Activated T-helper 2 cell treated with anti-CD3 and anti-CD28 coated beads, Interferon-gamma antibody, Interleukin-2, Interleukin-4, amounts not matched to agents 10 μg/mL and 5 μg/mL and 100 μg/mL, durations not matched to agents 14 hours and 24 hours and 36 hours (primary cell): Measurements from ENCODE around the gene ALDH2. TPM values are rescaled to one million over a fixed set of nuclear protein-coding genes. Genes with fewer than 3 reads are reported as not detected.
"Not testable (repeated sequence)": the region's sequence is repeated elsewhere in the genome, so short reads cannot be mapped to it uniquely, and the experiment has no call there.

Experiments used
- DNase-seq: peaks from one replicate; pipeline ENCODE4 v3.0.0; 2021; ENCODE audit warnings: low spot score
- H3K27ac Mint-ChIP-seq: one replicate; pipeline ENCODE4 v1.8.0; 2021; ENCODE audit warnings: mixed read lengths
- H3K27me3 Mint-ChIP-seq: one replicate; pipeline ENCODE4 v1.8.0; 2021; ENCODE audit warnings: low read depth, mixed read lengths
- H3K36me3 Mint-ChIP-seq: one replicate; pipeline ENCODE4 v1.8.0; 2021; ENCODE audit warnings: low read depth, mixed read lengths
- H3K4me1 Mint-ChIP-seq: one replicate; pipeline ENCODE4 v1.8.0; 2021; ENCODE audit warnings: low read depth, mixed read lengths
- H3K4me3 Mint-ChIP-seq: one replicate; pipeline ENCODE4 v1.8.0; 2021; ENCODE audit warnings: low read depth, mild to moderate bottlenecking, moderate library complexity, mixed read lengths
- H3K9me3 Mint-ChIP-seq: one replicate; pipeline ENCODE4 v1.8.0; 2021; ENCODE audit warnings: mixed read lengths
- intact Hi-C: fragments of 100-400 bp; cut with micrococcal nuclease; formaldehyde crosslinking; loops from one replicate; pipeline ENCODE4 v1.15.1; 2023
- total RNA-seq: library from RNA; stranded (reverse); gene quantifications from 2 replicates; pipeline ENCODE4 v1.2.3, GENCODE V29; 2022

The ALDH2 gene
- total RNA-seq, 1 donor from 2014 or later = 0.34 TPM

DNA sequence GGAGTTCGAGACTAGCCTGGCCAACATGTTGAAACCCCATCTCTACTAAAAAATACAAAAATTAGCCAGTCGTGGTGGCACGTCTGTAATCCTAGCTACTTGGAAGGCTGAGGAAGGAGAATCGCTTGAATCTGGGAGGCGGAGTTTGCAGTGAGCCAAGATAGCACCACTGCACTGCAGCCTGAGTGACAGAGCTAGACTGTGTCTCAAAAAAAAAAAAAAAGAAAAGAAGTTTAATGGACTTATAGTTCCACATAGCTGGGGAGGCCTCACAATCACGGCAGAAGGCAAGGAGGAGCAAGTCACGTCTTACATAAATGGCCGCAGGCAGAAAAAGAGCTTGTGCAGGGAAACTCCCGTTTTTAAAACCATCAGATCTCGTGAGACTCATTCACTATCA, 3.2 kb upstream of the ALDH2 start:
- Mint-ChIP-seq H3K4me1 (peaks cover 20% of the 10 kb centered on the region), H3K27me3 (peaks cover 24% of the 10 kb centered on the region)
- intact Hi-C loops, DNase-seq, H3K27ac Mint-ChIP-seq, H3K36me3 Mint-ChIP-seq, H3K4me3 Mint-ChIP-seq, H3K9me3 Mint-ChIP-seq: not testable (repeated sequence)

DNA sequence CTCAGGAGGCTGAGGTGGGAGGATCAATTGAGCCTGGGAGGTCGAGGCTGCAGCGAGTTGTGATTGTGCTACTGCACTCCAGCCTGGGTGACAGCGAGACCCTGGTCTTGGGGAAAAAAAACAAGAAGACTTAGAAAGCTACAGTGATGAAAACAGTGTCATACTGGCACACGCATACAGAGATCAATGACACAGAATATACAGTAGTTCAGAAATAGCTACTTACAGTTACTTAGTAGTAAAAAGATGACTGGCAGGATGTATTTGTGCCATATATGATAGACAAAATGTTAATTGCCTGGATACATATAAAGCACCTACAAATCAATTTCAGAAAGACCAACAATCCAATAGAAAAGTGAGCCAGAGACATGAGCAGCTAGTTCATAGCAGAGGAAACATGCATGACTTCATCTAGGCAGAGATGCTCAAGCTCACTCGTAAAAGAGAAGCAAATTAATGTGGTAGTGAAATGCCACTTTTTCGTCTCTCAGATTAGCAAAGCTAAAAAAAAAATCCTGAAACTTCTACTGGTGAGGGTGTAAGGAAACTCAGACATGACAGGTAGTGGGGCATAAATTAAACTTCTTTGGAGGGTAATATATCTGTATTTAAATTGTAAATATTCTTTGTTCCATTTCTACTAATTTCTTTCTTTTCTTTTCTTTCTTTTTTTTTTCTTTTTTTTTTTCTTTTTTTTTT, 2.5 kb upstream of the ALDH2 start:
- H3K4me3 Mint-ChIP-seq = peak overlapping the region; percentile 24
- H3K27ac Mint-ChIP-seq = no peak overlapping the region
- H3K4me1 Mint-ChIP-seq = peaks cover 17% of the 10 kb centered on the region
- H3K36me3 Mint-ChIP-seq = peaks cover 3% of the 10 kb centered on the region
- intact Hi-C loops = no loop called here
- no peak for DNase-seq
- no peaks in the 10 kb centered on the region for H3K9me3 Mint-ChIP-seq
- H3K27me3 Mint-ChIP-seq = peaks cover 24% of the 10 kb centered on the region

DNA sequence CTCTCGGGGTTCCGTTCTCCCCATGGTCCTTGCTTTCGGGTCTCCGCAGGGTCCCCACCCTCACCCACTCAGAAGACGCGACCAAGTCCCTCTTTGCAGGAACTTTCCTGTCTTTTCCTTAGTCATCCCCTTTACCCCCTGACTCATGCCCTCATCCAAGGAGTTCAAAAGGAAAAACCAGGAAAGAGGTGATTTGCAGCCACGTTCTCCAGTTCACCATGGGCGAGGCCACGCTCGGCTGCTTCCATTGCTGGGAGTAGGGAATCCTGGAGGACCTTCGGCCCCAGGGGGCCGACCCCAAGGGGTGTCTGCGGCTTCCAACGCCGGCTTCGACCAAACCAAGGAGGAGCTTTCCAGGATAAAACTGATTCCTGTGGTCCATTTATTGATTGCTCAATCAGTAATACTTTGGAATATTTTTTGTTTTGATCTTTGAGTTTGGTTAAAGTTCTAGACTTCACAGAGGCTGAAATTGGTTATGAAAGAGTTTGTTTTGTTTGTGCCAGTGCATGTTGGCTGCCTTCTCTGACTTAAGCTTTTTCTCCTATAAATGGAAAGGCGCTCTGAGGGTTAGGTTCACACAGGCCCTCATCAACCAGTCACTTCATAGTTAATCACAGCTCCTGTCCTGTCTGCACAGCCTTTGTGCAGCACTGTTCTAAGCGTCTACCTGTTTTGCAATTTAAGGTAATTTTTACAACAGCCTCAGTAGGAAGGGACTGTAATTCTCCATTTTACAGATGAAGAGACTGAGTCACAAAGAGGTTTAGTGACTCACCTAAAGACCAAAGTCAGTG, 827 bp downstream of the ALDH2 start:
- Mint-ChIP-seq H3K27ac (no peak overlapping the region), H3K4me3 (peak overlapping the region; percentile 78)

GRCh38 chr12:111768159-111768895, 1.6 kb downstream of the ALDH2 start:
- Mint-ChIP-seq H3K27ac (no peak overlapping the region), H3K27me3 (peaks cover 25% of the 10 kb centered on the region), H3K4me3 (no peak overlapping the region), H3K4me1 (peaks cover 14% of the 10 kb centered on the region), H3K36me3 (peaks cover 3% of the 10 kb centered on the region), H3K9me3 (no peaks in the 10 kb centered on the region)
- DNase-seq = no peak
- intact Hi-C loops = no loop called here

More for the DNA sequence above, 827 bp downstream of the ALDH2 start:
- peaks cover 14% of the 10 kb centered on the region for H3K4me1 Mint-ChIP-seq
- H3K36me3 Mint-ChIP-seq = peaks cover 3% of the 10 kb centered on the region
- no peak for DNase-seq
- intact Hi-C loops = no loop called here
- H3K27me3 Mint-ChIP-seq = peaks cover 25% of the 10 kb centered on the region
- no peaks in the 10 kb centered on the region for H3K9me3 Mint-ChIP-seq

DNA sequence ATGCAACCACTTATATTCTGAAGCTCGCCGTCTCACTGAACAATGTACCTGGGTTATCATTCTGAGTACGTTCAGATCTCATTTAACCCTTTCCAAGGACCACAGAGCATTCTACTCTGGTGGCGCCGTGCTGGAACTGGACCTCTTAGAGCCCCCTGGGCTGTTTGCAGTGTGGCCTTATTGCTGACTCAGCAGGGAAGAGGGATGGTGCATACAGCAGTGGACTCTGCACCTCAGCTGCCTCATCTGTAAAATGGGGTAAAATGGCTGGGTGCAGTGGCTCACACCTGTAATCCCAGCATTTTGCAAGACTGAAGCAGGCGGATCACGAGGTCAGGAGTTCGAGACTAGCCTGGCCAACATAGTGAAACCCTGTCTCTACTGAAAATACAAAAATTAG, 2.9 kb downstream of the ALDH2 start:
- no peak overlapping the region for H3K4me3 Mint-ChIP-seq
- intact Hi-C loops = no loop called here

DNA sequence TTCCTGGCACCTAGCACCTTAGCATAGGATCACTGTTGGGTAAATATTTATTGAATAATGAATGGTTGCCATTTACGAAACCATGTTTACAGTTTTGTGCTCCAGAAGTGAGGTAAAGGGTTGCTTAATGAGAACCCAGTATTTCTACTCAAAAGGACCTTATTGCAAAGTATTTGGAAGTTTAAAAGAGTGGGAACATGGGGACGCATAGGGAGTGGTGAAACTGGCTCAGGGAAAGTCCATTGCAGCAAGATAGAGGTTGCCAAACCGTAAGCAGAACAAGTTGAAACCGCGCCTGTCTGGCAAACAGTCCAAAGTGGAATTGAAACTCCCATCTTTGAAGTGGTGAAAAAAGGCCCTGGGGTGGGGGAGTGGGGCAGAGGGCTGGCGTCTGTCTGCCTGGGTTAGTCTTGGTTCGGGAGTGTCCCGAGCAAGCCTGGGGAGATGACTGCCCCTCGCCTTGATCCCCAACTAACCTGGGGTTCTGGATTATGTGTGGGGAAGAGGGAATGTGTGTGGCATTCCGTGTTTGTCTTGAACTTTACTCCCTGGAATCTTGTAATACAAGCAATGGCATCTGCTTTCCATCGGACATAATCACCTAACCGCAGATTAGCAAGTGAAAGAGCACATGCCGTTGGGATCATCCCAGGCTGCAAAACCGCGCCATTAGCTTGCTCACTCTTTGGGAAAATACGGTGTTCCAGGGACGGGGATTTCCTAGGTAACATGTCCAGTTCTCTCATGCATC, 7.2 kb downstream of the ALDH2 start:
- Mint-ChIP-seq H3K36me3 (no peaks in the 10 kb centered on the region), H3K27ac (no peak overlapping the region), H3K4me1 (peaks cover 5% of the 10 kb centered on the region), H3K4me3 (no peak overlapping the region), H3K9me3 (no peaks in the 10 kb centered on the region), H3K27me3 (peaks cover 8% of the 10 kb centered on the region)
- intact Hi-C loops = no loop called here
- DNase-seq = no peak

More for the DNA sequence above, 2.9 kb downstream of the ALDH2 start:
- H3K4me1 Mint-ChIP-seq = peaks cover 12% of the 10 kb centered on the region
- H3K36me3 Mint-ChIP-seq = peaks cover 3% of the 10 kb centered on the region
- H3K27ac Mint-ChIP-seq = no peak overlapping the region
- no peak for DNase-seq
- H3K9me3 Mint-ChIP-seq = no peaks in the 10 kb centered on the region
- H3K27me3 Mint-ChIP-seq = peaks cover 22% of the 10 kb centered on the region

DNA sequence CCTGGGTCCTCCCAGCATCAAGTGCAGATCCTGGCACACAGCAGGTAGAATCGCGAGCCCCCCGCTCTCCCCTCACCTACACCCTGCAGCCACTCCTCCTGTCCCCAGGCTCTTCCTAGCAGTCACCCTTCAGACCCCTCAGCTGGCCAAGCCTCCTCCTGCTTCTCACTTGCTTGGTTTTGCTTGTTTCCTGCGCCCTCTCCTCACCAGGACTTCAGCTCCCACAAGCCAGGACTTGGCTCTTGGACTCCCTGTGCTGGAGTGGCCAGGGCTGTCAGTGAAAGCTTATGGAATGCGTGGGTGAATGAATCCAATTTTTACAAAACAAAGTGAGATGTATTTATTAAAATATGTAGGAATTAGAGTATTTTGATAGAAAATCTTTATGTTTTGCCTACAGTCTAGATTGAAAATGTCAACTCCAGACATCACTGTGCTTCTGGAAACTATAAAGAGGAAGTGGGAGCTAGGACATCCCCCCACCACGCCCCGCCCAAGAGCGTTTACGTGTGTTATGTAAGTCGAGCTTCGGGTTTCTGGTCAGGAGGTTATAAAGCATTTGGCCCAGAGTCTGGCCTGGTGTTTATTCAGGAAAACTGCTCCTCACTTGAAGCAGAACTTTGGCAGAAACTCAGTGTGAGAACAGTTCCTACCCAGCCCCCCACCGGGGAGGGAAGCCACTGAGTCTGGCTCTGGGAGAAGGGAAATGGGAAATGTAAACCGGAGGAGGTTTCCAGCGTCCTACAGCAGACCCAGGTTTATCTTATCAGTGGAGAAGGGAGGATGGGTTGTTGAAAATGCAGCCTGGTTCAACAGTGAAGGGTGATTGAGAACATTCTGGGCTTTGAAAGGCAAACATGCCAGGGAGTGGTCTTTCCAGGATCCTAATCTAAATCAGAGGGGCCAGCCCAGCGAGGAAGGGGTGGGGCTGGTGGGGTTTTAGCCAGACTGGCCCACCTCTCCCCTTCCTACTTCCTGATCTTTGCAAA, 8.8 kb downstream of the ALDH2 start:
- no peak overlapping the region for H3K4me3 Mint-ChIP-seq
- no peak for DNase-seq
- H3K27me3 Mint-ChIP-seq = peaks cover 4% of the 10 kb centered on the region
- H3K36me3 Mint-ChIP-seq = no peaks in the 10 kb centered on the region
- no peaks in the 10 kb centered on the region for H3K9me3 Mint-ChIP-seq
- H3K27ac Mint-ChIP-seq = no peak overlapping the region
- intact Hi-C loops = no loop called here
- peaks cover 5% of the 10 kb centered on the region for H3K4me1 Mint-ChIP-seq

DNA sequence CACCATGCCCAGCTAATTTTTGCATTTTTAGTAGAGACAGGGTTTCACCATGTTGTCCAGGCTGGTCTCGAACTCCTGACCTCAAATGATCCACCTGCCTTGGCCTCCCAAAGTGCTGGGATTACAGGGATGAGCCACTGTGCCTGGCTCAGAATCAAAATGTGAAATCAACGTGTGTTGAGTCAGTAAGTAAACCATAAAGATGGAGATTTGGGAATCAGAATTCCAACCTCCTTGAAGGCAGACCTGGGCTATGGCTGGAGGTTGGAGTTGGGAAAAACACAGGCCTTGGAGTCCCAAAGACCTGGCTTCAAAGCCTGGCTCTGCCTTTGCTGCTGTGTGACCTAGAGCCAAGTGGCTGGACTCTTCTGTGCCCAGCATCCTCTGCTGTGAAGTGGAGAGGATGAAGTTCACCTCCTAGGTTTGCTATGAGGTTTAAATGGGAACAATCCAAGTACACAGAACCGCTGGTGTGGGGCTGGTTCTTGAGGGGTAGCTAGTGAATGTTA, 10.2 kb downstream of the ALDH2 start:
- H3K36me3 Mint-ChIP-seq = no peaks in the 10 kb centered on the region
- peaks cover 5% of the 10 kb centered on the region for H3K4me1 Mint-ChIP-seq
- intact Hi-C loops = no loop called here
- peaks cover 4% of the 10 kb centered on the region for H3K27me3 Mint-ChIP-seq
- no peak overlapping the region for H3K4me3 Mint-ChIP-seq
- no peak overlapping the region for H3K27ac Mint-ChIP-seq
- DNase-seq = no peak
- H3K9me3 Mint-ChIP-seq = no peaks in the 10 kb centered on the region

- no peak for DNase-seq
- Mint-ChIP-seq H3K4me1 (peaks cover 5% of the 10 kb centered on the region), H3K27ac (no peak overlapping the region), H3K27me3 (peaks cover 4% of the 10 kb centered on the region), H3K36me3 (no peaks in the 10 kb centered on the region), H3K4me3 (no peak overlapping the region), H3K9me3 (no peaks in the 10 kb centered on the region)
- intact Hi-C loops = no loop called here
These were observed 10.8 kb downstream of the ALDH2 start for GRCh38 chr12:111777345-111778045.

GRCh38 chr12:111780166-111780565, 13.4 kb downstream of the ALDH2 start:
- intact Hi-C loops = no loop called here
- Mint-ChIP-seq H3K27me3 (no peaks in the 10 kb centered on the region), H3K27ac (no peak overlapping the region), H3K36me3 (no peaks in the 10 kb centered on the region), H3K4me3 (no peak overlapping the region), H3K4me1 (peaks cover 5% of the 10 kb centered on the region), H3K9me3 (no peaks in the 10 kb centered on the region)
- no peak for DNase-seq

DNA sequence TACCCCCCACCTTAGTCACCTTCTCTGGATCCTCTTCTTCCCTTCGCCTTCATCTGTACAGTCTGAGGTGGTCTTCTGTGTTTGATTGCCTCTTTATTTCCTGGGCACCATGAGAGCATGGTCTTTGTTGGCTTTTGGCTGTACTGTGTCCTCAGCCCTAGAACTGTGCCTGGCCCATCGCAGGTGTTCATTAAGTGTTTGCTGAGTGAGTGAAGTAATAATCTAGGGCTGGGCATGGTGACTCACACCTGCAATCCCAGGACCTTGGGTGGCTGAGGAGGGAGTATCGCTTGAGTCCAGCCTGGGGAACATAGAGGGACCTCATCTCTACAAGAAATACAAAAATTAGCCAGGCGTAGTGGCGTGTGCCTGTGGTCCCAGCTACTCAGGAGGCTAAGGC, 13.9 kb downstream of the ALDH2 start:
- no peak overlapping the region for H3K4me3 Mint-ChIP-seq
- no peak overlapping the region for H3K27ac Mint-ChIP-seq
- H3K27me3 Mint-ChIP-seq = no peaks in the 10 kb centered on the region

More for the DNA sequence above, 13.9 kb downstream of the ALDH2 start:
- Mint-ChIP-seq H3K9me3 (no peaks in the 10 kb centered on the region), H3K4me1 (peaks cover 2% of the 10 kb centered on the region), H3K36me3 (no peaks in the 10 kb centered on the region)
- no peak for DNase-seq
- intact Hi-C loops = no loop called here
